Myocyte (in vitro differentiated cells): ENCODE measurements around the gene IDUA. TPM values are rescaled to one million over a fixed set of nuclear protein-coding genes. Genes with fewer than 3 reads are reported as not detected.
"Not testable (repeated sequence)": the region's sequence is repeated elsewhere in the genome, so short reads cannot be mapped to it uniquely, and the experiment has no call there.

Source experiments
- DNase-seq: peaks from one replicate; pipeline ENCODE4 v3.0.0-alpha.2; 2012; ENCODE audit warnings: low read depth
- total RNA-seq: library from RNA; depleted of rRNA; stranded (reverse); fragments of >200 nt; gene quantifications from 2 replicates; pipeline ENCODE4 v1.2.3, GENCODE V29; 2014

IDUA gene
- total RNA-seq, 1 donor from 2014 or later, result 30.9 TPM

DNA sequence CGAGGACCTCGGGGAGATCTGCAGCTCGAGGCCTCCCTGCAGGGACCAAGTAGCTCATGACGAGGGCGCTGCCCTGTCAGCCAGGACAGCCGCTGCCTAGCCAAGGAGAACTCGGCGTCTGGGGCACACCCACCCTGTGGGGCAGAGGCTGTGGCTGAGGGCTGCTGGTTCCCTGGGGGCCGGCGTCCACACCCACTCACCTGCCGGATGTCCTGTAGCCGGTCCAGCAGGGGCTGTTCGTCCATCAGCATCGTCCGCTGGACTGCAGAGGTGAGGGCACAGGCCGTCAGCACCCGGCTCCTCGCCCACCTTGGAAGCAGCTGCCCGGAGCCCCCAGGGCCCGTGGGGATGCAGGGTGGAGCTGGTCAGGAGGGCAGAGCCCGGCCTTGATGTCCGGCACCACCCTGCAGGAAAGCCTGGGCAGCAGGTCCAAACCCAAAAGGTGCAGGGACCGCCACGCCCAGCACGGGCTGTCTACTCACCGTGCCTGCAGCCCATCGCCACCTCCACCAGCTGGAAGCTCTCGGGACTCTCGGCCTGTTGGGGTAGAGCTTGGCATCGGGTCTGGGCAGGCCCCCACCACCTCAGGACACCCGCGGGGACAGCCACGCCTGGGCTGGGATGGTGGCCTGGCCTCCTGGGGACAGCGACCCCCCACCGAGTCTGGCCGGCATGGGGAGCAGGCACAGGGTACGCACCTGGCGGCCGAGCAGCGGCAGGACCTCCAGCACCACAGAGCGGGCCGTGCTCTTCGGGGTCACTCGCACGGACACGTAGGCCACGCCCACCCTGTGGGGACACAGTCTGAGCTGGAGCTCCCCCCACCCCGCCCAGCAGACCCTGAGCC, 20.4 kb upstream of the IDUA start:
- DNase-seq, result no peak

GRCh38 chr4:967113-968104, 19.4 kb upstream of the IDUA start:
- DNase-seq, result no peak

DNA sequence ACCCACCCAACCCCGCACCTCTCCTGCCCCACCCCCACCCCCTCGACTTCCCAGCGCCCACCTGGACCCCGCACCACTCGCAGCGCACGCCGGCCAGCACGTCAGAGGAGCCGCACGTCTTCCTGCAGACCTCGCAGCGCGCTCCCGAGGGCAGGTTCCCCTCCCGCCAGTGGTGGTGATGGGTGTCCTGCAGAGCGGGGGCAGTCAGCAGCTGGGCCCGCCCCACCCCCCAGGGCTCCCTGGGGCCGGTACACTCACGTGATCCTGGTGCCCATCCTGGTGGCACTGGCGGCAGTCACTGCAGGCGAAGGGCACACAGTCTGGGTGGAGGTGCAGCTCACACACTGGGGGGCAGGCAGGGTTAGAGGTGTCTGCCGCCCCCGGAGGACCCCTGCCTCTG, 18.6 kb upstream of the IDUA start:
- no peak for DNase-seq

GRCh38 chr4:968621-969394, 18.0 kb upstream of the IDUA start:
- no peak for DNase-seq

DNA sequence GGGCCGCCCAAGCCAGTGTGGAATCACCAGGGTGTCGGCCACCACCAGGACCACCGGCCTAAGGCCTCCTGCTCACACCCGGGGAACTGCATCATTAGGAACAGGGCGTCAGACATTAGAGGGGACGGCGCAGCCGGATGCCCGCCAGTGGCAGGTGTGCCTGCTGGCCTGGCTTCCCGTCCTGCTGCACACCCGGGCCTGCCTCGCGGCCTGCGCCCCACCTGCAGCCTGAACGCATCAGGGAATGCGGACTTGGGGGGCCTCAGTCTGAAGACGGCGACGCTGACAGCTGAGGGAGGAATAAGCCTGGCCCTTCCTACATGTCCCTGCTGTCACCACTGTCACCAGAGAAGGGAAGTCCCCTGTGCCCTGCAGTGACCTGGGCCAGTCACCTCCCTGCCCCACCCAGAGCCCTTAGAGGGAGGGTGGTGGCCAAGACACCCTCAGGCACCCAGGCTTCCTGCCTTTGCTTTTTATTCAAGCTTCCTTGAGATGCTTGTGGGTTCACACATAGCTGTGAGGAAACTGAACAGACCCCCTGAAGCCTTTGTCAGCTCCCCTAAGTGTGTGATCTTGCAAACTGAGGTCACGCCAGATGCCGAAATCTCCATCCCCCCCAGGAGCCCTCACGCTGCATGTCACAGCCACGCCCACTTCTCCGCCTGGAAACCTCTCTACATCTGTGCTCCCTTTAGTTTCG, 16.6 kb upstream of the IDUA start:
- DNase-seq, result no peak

DNA sequence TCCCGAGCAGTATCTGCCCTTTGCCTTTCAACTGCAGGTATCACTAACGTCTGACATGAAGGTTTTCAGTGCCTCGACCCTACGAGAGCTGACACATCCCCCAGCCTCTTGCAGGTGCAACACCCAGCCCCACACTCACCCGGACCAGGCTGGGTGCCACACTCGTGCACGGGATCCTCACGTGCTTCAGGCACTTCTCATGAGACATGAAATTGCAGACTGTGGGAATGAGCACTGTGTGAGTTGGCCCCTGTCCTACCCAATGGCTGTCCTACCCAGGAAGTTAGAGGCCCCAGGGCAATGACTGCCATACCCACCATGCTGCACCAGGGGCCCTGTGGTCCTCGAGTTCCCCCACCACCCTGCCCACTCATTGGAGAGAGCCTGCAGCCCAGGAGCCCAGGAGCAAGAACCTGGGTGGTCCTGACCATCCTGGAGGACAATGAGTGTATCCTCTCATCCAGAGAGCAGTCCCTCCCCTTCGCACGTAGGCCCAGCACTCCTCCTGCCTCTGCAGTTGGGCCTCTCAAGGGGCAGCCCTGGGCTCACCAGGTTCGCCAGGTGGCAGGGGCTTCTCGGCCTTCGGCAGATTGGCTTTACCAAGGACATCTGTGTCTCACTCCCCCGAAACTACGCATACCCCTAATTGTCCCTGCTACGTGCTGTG, 15.9 kb upstream of the IDUA start:
- DNase-seq, result no peak

GRCh38 chr4:971666-972500, 15.0 kb upstream of the IDUA start:
- DNase-seq, result no peak

GRCh38 chr4:972651-973424, 14.0 kb upstream of the IDUA start:
- DNase-seq, result peak; percentile 22

- DNase-seq, result peak; percentile 85
Measured at GRCh38 chr4:973431-974397, 13.1 kb upstream of the IDUA start, which contains the start of gene DGKQ. Gene DGKQ, minus strand, starts transcription at chr4:973569. Its CDS starts 87 bp downstream, at chr4:973482.

DNA sequence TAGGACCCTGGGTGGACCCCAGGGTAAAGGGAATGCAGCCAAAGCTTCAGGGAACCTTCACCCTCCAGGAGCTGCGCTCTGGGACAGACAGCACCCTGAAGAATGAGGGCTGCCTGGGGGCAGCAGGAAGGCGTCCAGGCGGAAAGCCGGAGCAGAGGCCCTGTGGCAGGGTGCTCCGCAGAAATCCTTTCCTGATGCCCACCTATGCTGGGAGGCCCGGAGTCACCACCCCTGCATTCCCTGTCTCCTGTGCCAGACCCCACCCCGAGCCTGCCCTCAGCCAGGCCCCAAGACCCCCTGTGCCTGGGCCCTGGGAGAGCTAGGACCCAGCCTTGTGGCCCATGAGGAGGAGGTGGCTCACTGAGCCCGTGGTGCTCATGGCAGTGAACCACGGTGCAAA, 12.2 kb upstream of the IDUA start:
- no peak for DNase-seq

DNA sequence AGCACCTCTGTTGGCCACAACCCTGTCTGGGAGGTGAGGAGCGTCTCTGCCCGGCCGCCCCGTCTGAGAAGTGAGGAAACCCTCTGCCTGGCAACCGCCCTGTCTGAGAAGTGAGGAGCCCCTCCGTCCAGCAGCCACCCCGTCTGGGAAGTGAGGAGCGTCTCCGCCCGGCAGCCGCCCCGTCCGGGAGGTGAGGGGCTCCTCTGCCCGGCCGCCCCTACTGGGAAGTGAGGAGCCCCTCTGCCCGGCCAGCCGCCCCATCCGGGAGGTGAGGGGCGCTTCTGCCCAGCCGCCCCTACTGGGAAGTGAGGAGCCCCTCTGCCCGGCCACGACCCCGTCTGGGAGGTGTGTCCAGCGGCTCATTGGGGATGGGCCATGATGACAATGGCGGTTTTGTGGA, 10.8 kb upstream of the IDUA start:
- DNase-seq, result not testable (repeated sequence)

- no peak for DNase-seq
Measured at GRCh38 chr4:978957-979701, 7.7 kb upstream of the IDUA start.

DNA sequence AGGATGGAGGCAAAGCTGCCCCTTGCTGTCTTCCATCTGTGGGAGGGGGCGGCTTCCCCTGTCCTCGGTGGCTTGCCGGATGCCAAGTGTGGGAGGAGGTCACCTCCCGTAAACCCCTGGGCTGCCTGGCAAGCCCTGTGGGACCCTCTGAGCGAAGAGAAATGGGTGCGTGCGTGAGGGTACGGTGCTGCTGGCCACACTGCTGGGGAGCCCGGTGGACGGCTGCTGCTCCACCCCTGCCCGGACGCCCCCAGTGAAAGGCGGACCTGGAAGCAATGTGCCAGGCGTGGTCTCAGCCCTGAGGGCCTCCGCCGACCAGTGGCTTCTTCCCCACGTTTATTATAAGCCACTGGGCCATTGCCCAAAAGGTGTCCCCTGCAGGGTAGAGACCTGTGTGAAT, 4.6 kb upstream of the IDUA start:
- no peak for DNase-seq

DNA sequence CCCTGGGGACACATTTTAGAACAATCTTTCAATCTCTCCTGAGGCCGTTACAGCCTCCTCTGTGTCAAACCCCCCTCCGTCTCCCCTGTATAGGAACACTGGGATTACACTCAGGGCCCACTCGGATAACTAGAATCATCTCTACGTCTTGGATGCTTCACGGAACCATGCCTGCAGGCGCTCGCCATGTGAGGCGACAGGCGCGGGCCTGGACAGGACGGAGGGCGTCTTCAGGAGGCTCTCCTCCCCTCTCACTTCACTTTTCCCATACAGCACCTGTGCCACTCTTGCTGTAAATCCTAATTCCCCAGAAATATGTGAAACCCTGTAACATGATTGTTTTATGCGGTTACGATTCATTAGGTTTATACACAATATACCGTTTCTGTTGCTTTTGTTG, 4.0 kb upstream of the IDUA start:
- DNase-seq, result no peak

GRCh38 chr4:984336-985054, 2.3 kb upstream of the IDUA start:
- no peak for DNase-seq
